Karpas-422 (cell line): ENCODE results near the gene MRPL18. TPM values are rescaled to one million over a fixed set of nuclear protein-coding genes. Genes with fewer than 3 reads are reported as not detected.

Experiments used
- DNase-seq: peaks from one replicate; pipeline ENCODE4 v3.0.0-alpha.2; 2015
- H2AFZ ChIP-seq: fragments of 200-600 bp; sonication (generic); 2 replicates; pipeline ENCODE4 v1.6.1; 2014; ENCODE audit warnings: antibody characterized with exemption, low read length, mixed read lengths
- H3K27ac ChIP-seq: fragments of 200-600 bp; sonication (generic); 2 replicates; pipeline ENCODE4 v1.5.1; 2014; ENCODE audit warnings: mild to moderate bottlenecking, low read length, moderate library complexity
- H3K27me3 ChIP-seq: fragments of 200-600 bp; sonication (generic); 2 replicates; pipeline ENCODE4 v1.6.1; 2014; ENCODE audit warnings: low read length, mixed read lengths
- H3K36me3 ChIP-seq: fragments of 200-600 bp; sonication (generic); 2 replicates; pipeline ENCODE4 v1.6.1; 2014; ENCODE audit warnings: low read length, mixed read lengths; ENCODE audit not compliant: insufficient read depth
- H3K4me1 ChIP-seq: fragments of 200-600 bp; sonication (generic); 2 replicates; pipeline ENCODE4 v1.6.1; 2014; ENCODE audit warnings: mild to moderate bottlenecking, low read length, mixed read lengths
- H3K4me2 ChIP-seq: fragments of 200-600 bp; sonication (generic); 2 replicates; pipeline ENCODE4 v1.6.1; 2014; ENCODE audit warnings: low read length, low read depth, mild to moderate bottlenecking; ENCODE audit not compliant: poor library complexity, severe bottlenecking
- H3K4me3 ChIP-seq: fragments of 200-600 bp; sonication (generic); 2 replicates; pipeline ENCODE4 v1.5.1; 2014; ENCODE audit warnings: mild to moderate bottlenecking, antibody characterized with exemption, low read length, mixed read lengths
- H3K79me2 ChIP-seq: fragments of 200-600 bp; sonication (generic); 2 replicates; pipeline ENCODE4 v1.6.1; 2014; ENCODE audit warnings: mild to moderate bottlenecking, low read length, mixed read lengths
- H3K9ac ChIP-seq: fragments of 200-600 bp; sonication (generic); 2 replicates; pipeline ENCODE4 v1.6.0; 2014; ENCODE audit warnings: low read length
- H3K9me2 ChIP-seq: fragments of 200-600 bp; sonication (generic), shearing (Covaris generic); replicated peaks from 2 replicates; pipeline ENCODE4 v1.6.0; 2014; ENCODE audit warnings: mild to moderate bottlenecking, low read length, moderate library complexity; ENCODE audit not compliant: insufficient read depth
- H3K9me3 ChIP-seq: fragments of 300-700, 200-600 bp; sonication (generic); 2 replicates; pipeline ENCODE4 v1.6.1; 2014; ENCODE audit warnings: low read length, mixed read lengths
- H4K20me1 ChIP-seq: fragments of 200-600 bp; sonication (generic); 2 replicates; pipeline ENCODE4 v1.6.1; 2014; ENCODE audit warnings: mild to moderate bottlenecking, antibody characterized with exemption, low read length, low read depth; ENCODE audit not compliant: insufficient read depth
- total RNA-seq: library from RNA; depleted of rRNA; stranded (reverse); fragments of >200 nt; shearing (Covaris generic); gene quantifications from 2 replicates; pipeline ENCODE4 v1.2.3, GENCODE V29; 2014; ENCODE audit warnings: low replicate concordance

MRPL18 gene
- total RNA-seq, 1 experiment from 2014 or later, result 50.8 TPM

DNA sequence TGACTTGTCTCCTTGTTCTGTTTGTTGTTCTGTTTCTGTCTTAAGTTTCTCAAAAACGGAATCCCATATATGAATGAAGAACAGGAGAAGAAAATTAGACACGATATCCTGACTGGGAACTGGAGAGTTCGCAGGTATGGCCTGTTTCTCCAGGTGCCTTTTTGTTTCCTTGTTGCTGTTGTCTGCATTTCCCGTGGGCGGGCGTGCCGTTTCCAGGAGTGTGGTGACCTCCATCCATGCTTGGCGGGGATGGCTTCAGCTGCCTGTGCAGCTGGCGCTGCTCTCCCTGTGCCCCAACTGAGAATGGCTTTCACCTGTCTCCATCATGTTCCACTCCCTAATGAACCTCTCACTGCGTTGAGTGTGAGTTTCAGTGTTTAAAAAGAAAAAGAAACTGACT is 14.2 kb downstream of the MRPL18 start:
- Histone ChIP-seq H3K9me2 (no peaks in the 10 kb centered on the region), H3K4me2 (no peak overlapping the region), H3K36me3 (no peaks in the 10 kb centered on the region), H3K4me3 (no peak overlapping the region), H3K27me3 (no peaks in the 10 kb centered on the region), H3K9ac (no peak overlapping the region), H4K20me1 (no peaks in the 10 kb centered on the region), H2AFZ (no peak overlapping the region), H3K27ac (no peak overlapping the region), H3K4me1 (no peaks in the 10 kb centered on the region), H3K9me3 (no peaks in the 10 kb centered on the region), H3K79me2 (no peaks in the 10 kb centered on the region)
- DNase-seq, result no peak

- H2AFZ ChIP-seq, result no peak overlapping the region
- H3K4me3 ChIP-seq, result no peak overlapping the region
- no peak overlapping the region for H3K27ac ChIP-seq
- no peaks in the 10 kb centered on the region for H3K4me1 ChIP-seq
- no peaks in the 10 kb centered on the region for H3K27me3 ChIP-seq
- no peaks in the 10 kb centered on the region for H3K9me3 ChIP-seq
- H3K4me2 ChIP-seq, result no peak overlapping the region
- no peaks in the 10 kb centered on the region for H3K79me2 ChIP-seq
- no peaks in the 10 kb centered on the region for H3K36me3 ChIP-seq
- H4K20me1 ChIP-seq, result no peaks in the 10 kb centered on the region
- H3K9ac ChIP-seq, result no peak overlapping the region
- no peak for DNase-seq
- no peaks in the 10 kb centered on the region for H3K9me2 ChIP-seq
These were observed 15.3 kb downstream of the MRPL18 start for GRCh38 chr6:159805440-159806020.

GRCh38 chr6:159806021-159806458 is 15.8 kb downstream of the MRPL18 start:
- no peaks in the 10 kb centered on the region for H3K36me3 ChIP-seq
- no peak overlapping the region for H3K4me2 ChIP-seq
- H3K9ac ChIP-seq, result no peak overlapping the region
- no peaks in the 10 kb centered on the region for H3K79me2 ChIP-seq
- DNase-seq, result no peak
- no peaks in the 10 kb centered on the region for H4K20me1 ChIP-seq
- no peaks in the 10 kb centered on the region for H3K9me2 ChIP-seq
- no peak overlapping the region for H3K27ac ChIP-seq
- H3K4me1 ChIP-seq, result no peaks in the 10 kb centered on the region
- no peak overlapping the region for H2AFZ ChIP-seq
- H3K4me3 ChIP-seq, result no peak overlapping the region
- H3K9me3 ChIP-seq, result no peaks in the 10 kb centered on the region
- H3K27me3 ChIP-seq, result no peaks in the 10 kb centered on the region

GRCh38 chr6:159807150-159807858 is 17.0 kb downstream of the MRPL18 start:
- H3K36me3 ChIP-seq, result no peaks in the 10 kb centered on the region
- no peaks in the 10 kb centered on the region for H4K20me1 ChIP-seq
- no peaks in the 10 kb centered on the region for H3K27me3 ChIP-seq
- H2AFZ ChIP-seq, result no peak overlapping the region
- H3K27ac ChIP-seq, result no peak overlapping the region
- DNase-seq, result no peak
- no peak overlapping the region for H3K9ac ChIP-seq
- H3K79me2 ChIP-seq, result no peaks in the 10 kb centered on the region
- H3K4me1 ChIP-seq, result no peaks in the 10 kb centered on the region
- no peaks in the 10 kb centered on the region for H3K9me3 ChIP-seq
- no peak overlapping the region for H3K4me3 ChIP-seq
- H3K4me2 ChIP-seq, result no peak overlapping the region
- no peaks in the 10 kb centered on the region for H3K9me2 ChIP-seq

DNA sequence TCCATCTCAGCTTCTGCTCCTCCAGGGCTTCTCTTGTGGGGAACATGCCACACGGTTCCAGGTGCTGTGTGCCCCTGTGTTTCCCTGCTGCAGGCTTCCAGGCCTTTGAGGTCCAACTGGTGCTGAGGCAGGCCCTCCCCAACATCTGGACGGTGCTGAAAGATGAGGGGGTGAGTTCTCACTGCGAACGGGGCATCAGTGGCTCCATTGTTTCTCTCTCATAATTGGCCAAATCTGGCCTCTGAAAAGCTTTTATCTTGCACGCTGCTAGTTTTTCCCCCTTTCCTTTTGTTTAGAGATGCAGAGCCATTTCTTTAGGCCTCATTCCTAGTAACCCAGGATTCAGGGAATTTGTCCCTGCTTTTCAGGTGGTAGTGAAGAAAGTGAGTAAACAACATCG is 18.4 kb downstream of the MRPL18 start:
- no peak overlapping the region for H2AFZ ChIP-seq
- no peaks in the 10 kb centered on the region for H3K79me2 ChIP-seq
- no peaks in the 10 kb centered on the region for H3K27me3 ChIP-seq
- no peak for DNase-seq
- H3K27ac ChIP-seq, result no peak overlapping the region
- no peak overlapping the region for H3K4me2 ChIP-seq
- no peaks in the 10 kb centered on the region for H3K4me1 ChIP-seq
- H4K20me1 ChIP-seq, result no peaks in the 10 kb centered on the region
- no peak overlapping the region for H3K4me3 ChIP-seq
- no peak overlapping the region for H3K9ac ChIP-seq
- H3K9me3 ChIP-seq, result no peaks in the 10 kb centered on the region
- no peaks in the 10 kb centered on the region for H3K9me2 ChIP-seq
- no peaks in the 10 kb centered on the region for H3K36me3 ChIP-seq

GRCh38 chr6:159809149-159809548 is 18.9 kb downstream of the MRPL18 start:
- DNase-seq, result no peak
- Histone ChIP-seq H2AFZ (no peak overlapping the region), H3K27me3 (no peaks in the 10 kb centered on the region), H3K9ac (no peak overlapping the region), H3K9me3 (no peaks in the 10 kb centered on the region), H3K9me2 (no peaks in the 10 kb centered on the region), H3K4me3 (no peak overlapping the region), H4K20me1 (no peaks in the 10 kb centered on the region), H3K4me1 (no peaks in the 10 kb centered on the region), H3K36me3 (no peaks in the 10 kb centered on the region), H3K79me2 (no peaks in the 10 kb centered on the region), H3K27ac (no peak overlapping the region), H3K4me2 (no peak overlapping the region)

GRCh38 chr6:159813781-159814180 is 23.5 kb downstream of the MRPL18 start:
- H3K4me3 ChIP-seq, result no peak overlapping the region
- H3K9me3 ChIP-seq, result no peaks in the 10 kb centered on the region
- H3K27me3 ChIP-seq, result no peaks in the 10 kb centered on the region
- no peak for DNase-seq
- H3K4me2 ChIP-seq, result no peak overlapping the region
- H3K27ac ChIP-seq, result no peak overlapping the region
- no peaks in the 10 kb centered on the region for H3K36me3 ChIP-seq
- no peaks in the 10 kb centered on the region for H3K79me2 ChIP-seq
- H3K4me1 ChIP-seq, result no peaks in the 10 kb centered on the region
- no peak overlapping the region for H2AFZ ChIP-seq
- no peaks in the 10 kb centered on the region for H4K20me1 ChIP-seq
- no peaks in the 10 kb centered on the region for H3K9me2 ChIP-seq
- no peak overlapping the region for H3K9ac ChIP-seq

- DNase-seq, result no peak
These were observed 25.1 kb downstream of the MRPL18 start for GRCh38 chr6:159815410-159815809.

More at GRCh38 chr6:159815410-159815809, 25.1 kb downstream of the MRPL18 start:
- Histone ChIP-seq H3K9ac (no peak overlapping the region), H3K4me2 (no peak overlapping the region), H3K27me3 (no peaks in the 10 kb centered on the region), H3K4me1 (no peaks in the 10 kb centered on the region), H3K79me2 (no peaks in the 10 kb centered on the region), H4K20me1 (no peaks in the 10 kb centered on the region), H3K36me3 (no peaks in the 10 kb centered on the region), H3K9me3 (no peaks in the 10 kb centered on the region), H2AFZ (no peak overlapping the region), H3K27ac (no peak overlapping the region), H3K9me2 (no peaks in the 10 kb centered on the region), H3K4me3 (no peak overlapping the region)
